ENCODE data around the gene EIF4H.
"Not testable (repeated sequence)": the region's sequence is repeated elsewhere in the genome, so short reads cannot be mapped to it uniquely, and the experiment has no call there.

Gene EIF4H

GRCh38 chr7:74173866-74174605 is at the start of gene EIF4H:
Gene EIF4H (plus strand): TSS chr7:74174356. CDS start chr7:74174384, 28 bp downstream.
- DNase-seq = peak; percentile 95

GRCh38 chr7:74126220-74126880 is 47.8 kb upstream of the EIF4H start:
- DNase-seq = no peak

- no peak for DNase-seq
These were observed 44.3 kb upstream of the EIF4H start for GRCh38 chr7:74129887-74130286.

- no peak for DNase-seq
These were observed 43.6 kb upstream of the EIF4H start for GRCh38 chr7:74130518-74130917.

GRCh38 chr7:74134117-74134620 is 40.0 kb upstream of the EIF4H start:
- DNase-seq = no peak

GRCh38 chr7:74138334-74138867 is 35.8 kb upstream of the EIF4H start:
- peak; percentile 43 for DNase-seq

- no peak for DNase-seq
These were observed 35.0 kb upstream of the EIF4H start for GRCh38 chr7:74138945-74139843.

- DNase-seq = no peak
These were observed 32.5 kb upstream of the EIF4H start for GRCh38 chr7:74141705-74142104.

GRCh38 chr7:74143383-74143782 is 30.8 kb upstream of the EIF4H start:
- no peak for DNase-seq

- DNase-seq = no peak
These were observed 25.7 kb upstream of the EIF4H start for GRCh38 chr7:74148491-74148890.

- DNase-seq = no peak
These were observed 25.1 kb upstream of the EIF4H start for GRCh38 chr7:74149071-74149470.

GRCh38 chr7:74149603-74150002 is 24.6 kb upstream of the EIF4H start:
- no peak for DNase-seq

- DNase-seq = no peak
These were observed 20.4 kb upstream of the EIF4H start for GRCh38 chr7:74153736-74154135.

GRCh38 chr7:74155810-74156395 is 18.3 kb upstream of the EIF4H start:
- no peak for DNase-seq

GRCh38 chr7:74157605-74158004 is 16.6 kb upstream of the EIF4H start:
- DNase-seq = no peak

- DNase-seq = no peak
These were observed 9.1 kb upstream of the EIF4H start for GRCh38 chr7:74164985-74165456.

- no peak for DNase-seq
These were observed 8.1 kb upstream of the EIF4H start for GRCh38 chr7:74165867-74166593.

- DNase-seq = not testable (repeated sequence)
These were observed 6.8 kb upstream of the EIF4H start for GRCh38 chr7:74167324-74167723.

GRCh38 chr7:74173074-74173473 is 1.1 kb upstream of the EIF4H start:
- no peak for DNase-seq

GRCh38 chr7:74173491-74173865 is 678 bp upstream of the EIF4H start:
- no peak for DNase-seq

GRCh38 chr7:74174606-74175082 is 488 bp downstream of the EIF4H start:
- peak; percentile 50 for DNase-seq

GRCh38 chr7:74175340-74175739 is 1.2 kb downstream of the EIF4H start:
- no peak for DNase-seq

All from CD4-positive, alpha-beta T cell treated with Interleukin-21 for 1 hour (primary cell).